T-helper 2 cell (primary cell): Measurements from ENCODE around the gene GRK3.
A peak's percentile ranks its signal among the peaks of the same experiment; 100 is the strongest.

Experiments
- DNase-seq, 5 experiments: peaks; one replicate each; pipeline versions ENCODE4 v3.0.0 to v3.0.0-alpha.2; 2012 to 2022

Gene GRK3

GRCh38 chr22:25763239-25763777, 198.8 kb downstream of the GRK3 start:
- DNase-seq = no peak

- no peak for DNase-seq
Measured at GRCh38 chr22:25764270-25765015, 200.0 kb downstream of the GRK3 start.

GRCh38 chr22:25765016-25765367, 200.5 kb downstream of the GRK3 start:
- DNase-seq = no peak

DNA sequence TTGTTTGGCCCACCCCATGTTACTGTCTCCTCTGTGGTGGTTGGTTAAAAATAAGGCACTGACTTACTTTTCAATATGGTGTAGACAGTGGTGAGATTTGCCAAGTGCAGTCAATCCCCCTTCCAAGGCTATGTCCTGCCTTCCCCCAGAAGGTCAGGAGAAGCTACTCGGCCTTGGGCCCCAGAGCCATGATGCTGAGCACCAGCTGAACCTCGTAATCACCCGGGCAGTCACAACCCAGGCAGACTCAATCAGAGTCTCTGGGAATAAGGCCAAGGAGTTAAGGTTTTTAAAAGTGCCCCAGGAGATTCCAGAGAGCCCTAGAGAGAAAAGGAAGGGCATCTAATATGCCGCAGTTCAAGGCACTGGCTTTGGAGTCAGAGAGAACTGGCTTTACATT, 201.3 kb downstream of the GRK3 start:
- DNase-seq = no peak

DNA sequence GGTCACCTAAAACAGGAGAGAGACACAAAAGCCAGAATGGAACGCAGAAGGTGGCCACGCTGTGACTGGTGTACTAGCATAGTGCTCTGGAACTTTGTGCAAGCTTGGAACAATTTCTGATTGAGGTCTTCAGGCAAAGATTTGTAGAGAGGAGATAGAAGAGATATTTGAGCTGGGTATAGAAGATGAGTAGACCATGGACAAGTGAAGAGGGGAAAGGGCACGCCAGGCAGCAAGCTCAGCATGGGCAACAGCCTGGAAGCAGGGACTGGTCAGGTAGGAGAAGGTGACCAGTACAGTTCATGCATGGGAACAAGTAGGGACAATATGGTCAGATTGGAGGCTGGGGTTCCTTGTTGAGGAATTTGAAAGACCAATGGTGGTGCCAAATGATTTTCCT, 201.9 kb downstream of the GRK3 start:
- DNase-seq = no peak

- DNase-seq = peak in 1 of 5 experiments; percentile 38
Measured at GRCh38 chr22:25770333-25770732, 205.9 kb downstream of the GRK3 start.

- no peak for DNase-seq
Measured at GRCh38 chr22:25772288-25772687, 207.8 kb downstream of the GRK3 start.

GRCh38 chr22:25774575-25775026, 210.1 kb downstream of the GRK3 start:
- no peak for DNase-seq

- DNase-seq = no peak
Measured at GRCh38 chr22:25775531-25775930, 211.1 kb downstream of the GRK3 start.

GRCh38 chr22:25777411-25777810, 212.9 kb downstream of the GRK3 start:
- no peak for DNase-seq

DNA sequence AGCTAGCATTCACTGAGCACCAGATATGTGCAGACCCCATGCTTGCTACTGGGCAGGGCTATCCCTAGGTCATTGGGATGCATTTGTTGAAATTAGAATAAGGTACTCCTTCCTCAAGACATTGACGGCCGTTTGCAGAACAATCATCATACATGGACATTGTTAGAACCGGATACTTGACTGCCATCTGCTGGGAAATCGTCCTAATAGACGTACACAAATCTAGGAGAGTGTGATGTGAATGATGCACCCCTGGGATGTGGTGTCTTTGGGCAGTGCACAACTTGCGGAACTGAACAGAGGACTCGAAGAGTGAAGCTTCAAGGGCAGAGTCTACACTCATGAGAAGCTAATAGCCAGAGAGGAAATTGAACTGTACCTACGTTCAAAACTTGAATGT, 213.4 kb downstream of the GRK3 start:
- peak in 1 of 5 experiments; percentile 61 for DNase-seq
